Right kidney (tissue), 1 donor: ENCODE results near the gene TGFB2.

Experiments
- DNase-seq: peaks from one replicate; pipeline ENCODE4 v3.0.0-alpha.2; 2016

TGFB2 gene

DNA sequence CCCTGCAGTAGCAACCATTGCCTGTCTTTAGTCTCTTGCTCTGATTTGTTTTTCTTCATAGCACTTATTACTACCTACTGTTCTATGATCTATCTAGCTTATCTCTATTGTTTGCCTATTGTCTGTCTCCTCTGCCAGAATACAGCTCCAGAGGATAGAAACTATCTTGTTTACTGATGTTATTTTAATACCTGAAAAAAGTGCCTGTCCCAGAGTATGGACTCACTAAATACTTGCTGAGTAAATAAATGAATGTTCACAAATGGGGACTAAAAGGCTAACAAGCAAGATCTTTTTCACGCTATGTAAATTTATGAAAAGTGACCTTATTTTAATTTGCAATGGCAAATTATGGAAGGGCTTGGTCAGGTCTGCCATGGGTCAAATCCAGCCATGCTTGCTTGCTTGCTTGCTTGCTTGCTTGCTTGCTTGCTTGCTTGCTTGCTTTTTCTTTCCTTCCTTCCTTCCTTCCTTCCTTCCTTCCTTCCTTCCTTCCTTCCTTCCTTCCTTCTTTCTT is 145.3 kb downstream of the TGFB2 start:
- no peak for DNase-seq

DNA sequence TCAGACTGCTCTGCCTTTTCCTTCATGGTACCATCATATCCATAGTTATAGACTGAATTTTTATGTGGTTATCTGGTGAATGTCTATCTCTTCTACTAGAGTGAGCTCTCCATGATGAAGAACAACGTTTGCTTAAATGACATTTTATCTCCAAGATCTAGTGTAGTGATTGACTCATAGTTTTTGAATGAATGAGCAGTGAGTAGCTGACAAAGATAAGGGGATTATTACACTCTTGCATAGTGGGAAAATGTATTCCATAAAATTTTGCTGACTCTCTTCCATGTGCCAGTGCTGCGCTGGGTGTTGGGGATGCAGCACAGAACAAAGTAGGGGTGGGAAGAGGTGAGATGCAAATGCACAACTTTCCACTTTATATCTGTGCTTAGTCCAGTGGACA is 147.7 kb downstream of the TGFB2 start:
- no peak for DNase-seq

DNA sequence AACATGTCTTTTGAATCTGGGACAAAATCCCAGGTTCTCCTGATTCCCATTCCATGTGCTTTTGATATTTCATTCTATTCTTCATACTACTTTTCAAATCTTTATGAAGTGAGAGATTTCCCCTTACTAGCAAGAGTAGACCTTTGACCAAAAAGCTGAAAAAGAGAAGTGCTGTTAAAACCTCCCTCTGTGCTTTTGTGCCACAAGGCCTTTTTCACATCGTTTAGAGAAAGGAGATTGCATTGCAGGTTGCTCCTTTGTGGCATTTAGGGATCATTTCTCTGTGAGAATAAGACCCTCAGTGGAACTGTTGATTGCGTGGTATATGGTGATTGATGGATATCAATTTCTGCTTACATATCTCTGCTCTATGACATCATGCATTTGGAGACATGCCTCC is 148.8 kb downstream of the TGFB2 start:
- DNase-seq: no peak
